TTC549 (cell line): ENCODE data around the gene SZT2.

Source experiments
- FAIRE-seq: peaks from 2 replicates; lab custom pipeline; 2012; peaks lifted over from hg19 to GRCh38; lab: Jason Lieb, UNC

Gene SZT2

DNA sequence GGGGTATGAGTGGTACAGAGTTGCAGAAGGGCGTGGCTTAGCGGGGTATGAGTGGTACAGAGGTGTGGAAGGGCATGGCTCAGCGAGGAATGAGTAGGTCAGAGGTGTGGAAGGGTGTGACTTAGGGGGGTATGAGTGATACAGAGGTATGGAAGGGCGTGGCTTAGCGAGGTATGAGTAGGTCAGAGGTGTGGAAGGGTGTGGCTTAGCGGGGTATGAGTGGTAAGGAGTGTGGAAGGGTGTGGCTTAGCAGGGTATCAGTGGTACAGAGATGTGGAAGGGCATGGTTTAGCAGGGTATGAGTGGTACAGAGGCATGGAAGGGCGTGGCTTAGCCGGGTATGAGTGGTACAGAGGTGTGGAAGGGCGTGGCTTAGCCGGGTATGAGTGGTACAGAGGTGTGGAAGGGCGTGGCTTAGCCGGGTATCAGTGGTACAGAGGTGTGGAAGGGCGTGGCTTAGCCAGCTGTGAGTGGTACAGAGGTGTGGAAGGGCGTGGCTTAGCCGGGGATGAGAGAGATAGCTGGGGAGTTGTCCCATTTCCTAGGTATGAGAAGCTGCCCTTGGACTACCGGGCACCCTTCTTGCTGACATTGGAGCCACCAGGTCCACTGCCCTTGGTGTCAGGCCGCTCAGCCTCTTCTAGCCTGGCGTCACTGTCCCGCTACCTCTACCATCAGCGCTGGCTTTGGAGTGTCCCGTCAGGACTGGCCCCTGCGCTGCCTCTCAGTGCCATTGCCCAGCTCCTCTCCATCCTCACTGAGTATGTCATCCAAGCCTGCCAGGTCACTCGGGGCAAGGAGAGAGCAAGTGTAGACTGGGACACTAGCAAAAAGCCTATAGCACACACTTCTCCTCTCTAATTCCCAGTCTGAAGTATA lies 34.2 kb downstream of the SZT2 start:
- FAIRE-seq = no peak

DNA sequence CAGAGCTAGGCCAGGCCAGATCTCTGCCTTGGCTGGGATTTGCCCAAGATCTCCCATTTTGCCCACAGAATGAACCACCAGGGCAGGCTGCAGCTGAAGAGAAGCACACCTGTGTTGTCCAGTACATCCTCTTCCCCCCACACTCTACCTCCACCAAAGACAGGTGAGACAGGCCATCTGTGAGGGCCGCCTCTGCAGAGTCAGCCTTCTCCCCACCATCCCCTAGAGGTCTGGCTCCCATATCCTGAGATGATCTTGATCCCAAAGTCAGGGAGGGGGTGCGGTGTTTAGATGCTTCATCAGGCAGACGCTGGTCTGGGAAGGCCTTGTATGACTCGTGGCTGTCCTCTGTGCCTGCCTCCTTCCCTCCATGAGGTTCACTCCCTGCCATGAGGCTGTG lies 35.3 kb downstream of the SZT2 start:
- no peak for FAIRE-seq

DNA sequence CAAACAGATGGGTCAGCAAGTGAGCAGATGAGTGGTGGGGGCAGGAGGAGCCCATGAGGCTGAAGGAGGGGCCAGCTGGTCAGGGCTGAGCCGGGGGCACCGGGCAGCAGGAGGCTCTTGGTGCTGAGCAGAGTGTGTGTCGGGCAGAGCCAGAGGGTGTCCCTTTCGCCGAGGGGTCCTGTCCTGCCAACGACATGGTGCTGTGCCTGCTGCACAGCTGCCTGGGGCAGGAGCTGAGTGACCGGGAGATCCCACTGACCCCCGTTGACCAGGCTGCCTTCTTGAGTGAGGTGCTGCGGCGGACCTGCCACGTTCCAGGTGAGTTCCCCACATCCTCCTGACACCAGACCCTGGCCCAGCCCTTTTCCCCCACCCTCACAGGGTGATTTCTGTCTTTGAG lies 36.5 kb downstream of the SZT2 start:
- FAIRE-seq = no peak

DNA sequence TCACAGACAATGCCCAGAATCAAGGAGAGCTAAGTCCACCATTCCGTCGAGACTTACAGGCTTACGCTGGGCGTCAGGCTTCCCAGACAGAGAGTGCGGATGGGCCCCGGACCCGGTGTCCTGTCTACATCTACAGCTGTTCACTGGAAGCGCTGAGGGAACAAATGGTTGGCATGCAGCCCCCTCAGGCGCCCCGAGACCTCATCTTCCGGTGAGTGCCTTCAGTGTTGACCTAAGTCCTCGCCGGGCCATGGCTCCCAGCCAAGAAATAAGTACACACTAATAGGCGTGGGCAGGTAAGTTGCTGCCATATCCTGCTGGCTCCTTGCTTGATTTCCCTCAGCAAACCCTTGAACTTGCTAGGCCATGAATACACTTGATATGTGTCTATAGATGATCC lies 37.8 kb downstream of the SZT2 start:
- FAIRE-seq = no peak

DNA sequence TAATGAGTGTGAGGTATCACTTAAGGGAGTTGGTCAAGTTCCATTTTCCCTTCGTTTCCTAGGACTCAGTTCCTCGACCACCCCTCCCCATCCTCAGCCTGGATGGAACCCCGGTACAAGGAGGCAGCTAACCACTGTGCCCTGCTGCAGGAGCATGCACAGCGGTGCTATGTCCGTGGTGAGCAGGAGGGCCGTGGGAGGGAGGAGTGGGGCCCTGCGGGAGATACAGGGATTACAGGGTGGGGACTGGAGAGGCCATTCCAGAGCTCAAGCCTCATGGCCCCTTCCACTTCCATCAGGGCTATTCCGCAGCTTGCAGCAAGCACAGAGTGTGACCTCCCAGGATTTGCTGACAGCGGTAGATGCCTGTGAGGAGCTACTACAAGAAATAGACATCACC lies 38.2 kb downstream of the SZT2 start:
- no peak for FAIRE-seq

DNA sequence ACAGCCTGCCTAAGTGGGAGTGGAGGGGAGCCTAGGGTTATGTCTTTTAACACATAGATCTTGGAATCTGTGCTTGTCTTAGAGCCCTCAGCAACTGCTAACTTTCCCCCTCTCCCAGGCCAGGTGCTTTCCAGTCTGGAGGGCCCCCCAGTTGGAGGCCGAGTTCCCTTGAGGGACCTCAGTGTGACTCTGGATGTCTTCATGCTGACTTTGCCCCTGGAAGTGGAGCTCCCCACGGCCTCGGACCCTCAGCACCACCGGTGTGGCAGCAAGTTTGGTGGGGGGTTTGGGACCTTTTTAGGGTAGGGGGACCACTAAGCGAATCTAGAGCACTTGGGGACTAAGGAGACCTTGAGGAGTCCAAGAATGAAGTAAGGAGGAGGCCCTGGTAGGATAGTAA lies 41.1 kb downstream of the SZT2 start:
- FAIRE-seq = no peak

DNA sequence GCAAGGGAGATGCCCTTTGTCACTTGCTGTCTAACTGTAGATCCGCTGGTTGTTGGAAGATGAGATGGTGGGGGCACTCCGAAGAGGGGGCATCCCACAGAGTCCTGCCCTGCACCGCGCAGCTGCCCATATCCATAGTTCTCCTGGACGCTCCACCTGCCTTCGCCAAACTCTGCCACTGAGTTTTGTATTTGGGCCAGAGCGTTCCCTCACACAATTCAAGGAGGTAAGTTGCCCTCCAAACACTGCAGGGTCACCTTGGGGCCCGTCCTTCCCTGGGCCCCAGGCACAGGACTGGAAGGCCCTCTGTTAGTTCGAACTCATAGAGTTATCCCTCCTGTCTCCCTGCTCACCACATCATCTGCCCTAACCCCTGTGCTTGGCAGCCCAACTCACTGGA lies 42.0 kb downstream of the SZT2 start:
- no peak for FAIRE-seq

DNA sequence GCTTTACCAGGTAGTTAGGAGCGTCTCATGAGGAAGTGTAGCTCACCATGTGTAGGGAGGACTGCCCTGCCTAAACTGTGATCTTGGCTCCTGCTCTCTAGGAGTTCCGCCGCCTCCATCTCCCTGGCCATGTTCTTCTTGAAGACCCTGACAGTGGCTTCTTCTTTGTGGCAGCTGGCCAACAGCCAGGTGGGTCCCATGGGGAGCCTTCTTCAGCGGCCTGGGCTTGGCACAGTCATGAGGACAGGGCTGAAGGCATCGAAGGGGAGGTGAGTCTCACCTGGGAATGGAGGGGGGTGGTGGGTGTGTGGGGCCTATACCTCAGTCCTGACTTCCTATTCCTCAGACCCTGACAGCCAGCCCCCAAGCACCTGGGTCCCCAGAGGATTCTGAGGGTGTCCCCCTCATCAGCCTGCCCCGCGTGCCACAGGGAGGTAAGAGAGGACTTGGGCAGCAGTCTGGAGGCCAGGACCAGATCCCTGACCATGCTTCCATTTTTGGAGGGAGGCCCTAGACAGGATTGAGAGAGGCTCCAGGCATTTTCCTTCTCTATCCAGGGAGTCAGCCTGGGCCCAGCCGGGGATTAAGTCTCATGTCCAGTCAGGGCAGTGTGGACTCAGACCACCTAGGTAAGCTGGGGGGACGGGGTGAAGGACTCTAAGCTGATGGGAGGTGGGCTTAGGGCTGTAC lies 42.6 kb downstream of the SZT2 start:
- FAIRE-seq = no peak

DNA sequence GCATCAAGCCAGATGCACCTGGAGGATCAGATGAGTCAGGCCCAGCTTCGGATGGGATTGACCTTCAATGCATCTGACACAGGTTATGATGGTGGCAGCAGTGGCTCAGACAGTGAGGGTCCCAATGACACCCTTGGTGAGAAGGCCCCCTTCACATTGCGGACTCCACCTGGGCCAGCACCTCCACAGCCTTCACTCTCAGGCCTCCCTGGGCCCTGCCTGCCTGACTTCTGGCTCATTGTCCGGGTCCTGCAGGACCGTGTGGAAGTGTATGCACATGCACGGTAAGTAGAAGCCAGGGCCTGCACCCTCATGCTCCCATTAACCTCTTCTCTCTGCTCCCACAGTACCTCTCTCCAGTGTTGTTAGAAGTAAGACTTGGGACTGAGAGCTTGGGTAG lies 43.2 kb downstream of the SZT2 start:
- FAIRE-seq = no peak

DNA sequence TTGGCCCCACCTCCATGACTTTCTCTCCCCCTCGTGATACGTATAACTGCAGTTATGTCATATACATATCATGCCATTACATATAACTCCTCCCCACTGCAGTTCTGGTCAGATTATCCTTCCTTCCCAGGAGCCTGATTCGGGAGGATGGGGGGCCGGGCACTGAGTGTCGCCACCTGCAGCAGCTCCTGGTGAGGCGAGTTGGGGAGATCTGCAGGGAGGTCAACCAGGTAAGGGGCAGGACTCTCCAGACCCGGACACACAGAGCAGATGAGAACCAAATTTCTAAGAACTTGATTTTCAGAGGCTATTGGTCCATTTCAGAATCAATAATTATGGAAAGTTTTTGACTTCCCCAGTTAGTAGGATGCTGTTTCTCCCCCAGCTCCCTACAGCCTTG lies 44.6 kb downstream of the SZT2 start:
- no peak for FAIRE-seq

DNA sequence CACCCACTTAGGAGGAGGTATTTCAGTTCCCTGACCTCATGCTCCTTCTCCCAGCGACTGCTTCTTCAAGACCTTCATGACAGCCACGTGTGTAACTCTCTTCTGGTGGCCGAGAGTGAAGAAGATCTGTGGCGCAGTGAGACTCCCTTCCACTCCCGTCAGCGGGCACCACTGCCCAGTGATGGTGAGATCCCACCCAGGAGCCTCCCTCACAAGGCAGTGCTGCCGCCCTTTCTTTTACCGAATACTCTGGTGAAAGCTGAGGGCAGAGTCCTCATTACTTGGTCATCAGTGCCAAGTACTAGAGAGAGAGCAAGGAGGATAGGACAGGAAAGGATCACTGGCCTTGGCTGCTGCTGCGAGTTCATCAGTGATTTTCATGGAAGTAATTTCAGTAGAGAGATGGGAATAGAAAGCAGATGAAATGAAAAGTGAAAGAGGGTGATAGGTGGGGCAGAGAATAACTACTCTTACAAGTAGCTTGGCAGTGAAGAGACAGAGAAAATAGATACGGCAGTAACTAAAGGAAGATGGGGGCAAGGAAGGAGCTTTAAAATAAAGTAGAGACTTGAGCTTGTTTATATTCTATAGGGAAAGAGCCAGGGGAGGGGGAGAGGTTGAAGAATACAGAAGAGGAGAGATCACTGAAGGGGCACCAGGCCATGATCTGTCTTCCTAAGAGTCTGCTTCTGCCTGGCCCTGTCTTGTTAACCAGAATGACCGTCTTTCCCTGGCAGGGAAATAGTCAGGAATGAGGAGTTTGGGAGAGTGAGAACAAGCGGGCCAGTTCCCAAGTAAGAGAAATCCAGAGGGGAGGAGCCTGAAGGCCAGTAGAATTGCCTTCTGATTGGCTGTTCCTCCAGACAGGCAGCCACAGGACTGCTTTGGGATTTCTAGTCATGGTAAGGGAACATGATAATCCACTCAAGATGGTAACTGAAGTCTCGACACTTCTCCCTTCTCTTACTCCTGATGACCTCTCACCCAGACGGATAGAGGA lies 45.7 kb downstream of the SZT2 start:
- no peak for FAIRE-seq

DNA sequence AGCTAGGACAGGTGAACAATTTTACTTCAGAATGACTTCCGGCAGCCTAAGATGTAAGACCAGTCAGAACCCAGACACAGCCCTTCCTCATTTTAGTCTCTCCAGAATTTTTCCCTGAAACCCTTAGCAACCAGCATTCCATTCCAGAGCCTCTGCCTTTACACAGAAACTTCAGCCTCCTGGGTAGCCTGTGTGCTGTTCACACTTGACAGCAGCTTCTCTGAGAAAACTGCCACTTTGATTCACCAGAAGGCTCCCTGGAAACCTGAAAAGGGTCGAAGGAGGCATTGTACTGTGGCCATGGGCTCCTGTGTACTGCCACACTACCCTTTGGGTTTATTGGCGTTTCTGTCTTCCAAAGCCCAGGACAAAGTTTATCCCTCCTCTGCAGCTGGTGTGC lies 46.7 kb downstream of the SZT2 start:
- no peak for FAIRE-seq

DNA sequence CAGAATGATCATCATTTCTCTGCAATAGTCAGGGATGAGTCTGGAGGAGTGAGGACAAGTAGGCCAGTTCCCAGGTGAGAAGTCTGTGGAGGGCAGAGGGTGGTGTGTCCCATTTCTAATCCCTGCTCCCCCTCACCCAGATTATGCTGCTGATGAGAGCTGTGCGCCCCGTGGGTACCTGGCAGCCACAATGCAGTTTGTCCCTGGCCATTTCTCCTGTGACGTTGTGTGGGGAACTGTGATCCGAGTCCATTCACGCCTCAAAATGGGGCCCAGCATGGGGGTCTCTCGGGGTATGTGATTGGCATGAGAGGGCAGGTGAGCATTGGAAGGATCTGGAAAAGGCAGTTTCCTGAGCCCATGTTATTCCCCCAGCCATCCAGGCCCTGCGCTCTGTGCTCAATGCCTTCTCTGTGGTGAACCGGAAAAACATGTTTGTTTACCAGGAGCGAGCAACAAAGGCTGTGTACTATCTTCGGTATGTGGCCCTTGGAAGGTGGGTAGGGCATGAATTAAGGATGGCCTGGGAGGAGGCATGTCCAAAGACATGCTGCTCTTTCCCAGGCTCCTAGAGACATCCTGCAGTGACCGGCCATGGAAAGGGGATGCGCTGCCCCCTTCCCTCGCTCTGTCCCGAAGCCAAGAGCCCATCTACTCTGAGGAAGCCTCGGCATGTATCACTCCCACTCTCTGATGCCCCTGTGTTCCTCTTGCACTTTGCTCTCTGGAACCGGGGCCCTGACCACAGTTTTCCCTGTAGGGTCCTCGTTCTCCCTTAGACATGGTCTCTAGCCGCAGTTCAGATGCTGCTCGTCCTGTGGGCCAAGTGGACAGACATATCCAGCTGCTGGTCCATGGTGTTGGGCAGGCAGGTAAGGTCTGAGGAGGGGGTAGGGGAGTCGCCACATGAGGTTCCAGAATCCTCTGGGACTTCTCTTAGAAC lies 47.6 kb downstream of the SZT2 start:
- FAIRE-seq = no peak

DNA sequence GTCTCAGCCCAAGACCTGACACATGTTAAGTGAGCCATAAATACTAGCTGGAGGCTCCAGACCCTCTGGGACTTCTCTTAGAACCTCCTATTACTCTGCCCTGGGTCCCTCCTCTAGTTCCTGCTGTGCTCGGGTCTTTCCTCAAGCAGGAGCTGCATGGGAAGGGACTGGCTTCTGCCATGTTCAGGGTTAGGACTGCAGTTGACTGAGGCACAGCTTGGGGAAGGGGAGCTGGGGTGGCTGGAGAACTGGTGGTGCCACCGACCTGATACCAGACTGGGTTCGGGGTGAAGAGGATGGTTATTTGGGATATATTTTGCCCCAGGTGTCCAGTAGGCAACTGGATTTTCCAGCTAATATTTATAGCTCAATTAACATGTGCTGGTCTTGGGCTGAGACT lies 48.3 kb downstream of the SZT2 start:
- FAIRE-seq = no peak

DNA sequence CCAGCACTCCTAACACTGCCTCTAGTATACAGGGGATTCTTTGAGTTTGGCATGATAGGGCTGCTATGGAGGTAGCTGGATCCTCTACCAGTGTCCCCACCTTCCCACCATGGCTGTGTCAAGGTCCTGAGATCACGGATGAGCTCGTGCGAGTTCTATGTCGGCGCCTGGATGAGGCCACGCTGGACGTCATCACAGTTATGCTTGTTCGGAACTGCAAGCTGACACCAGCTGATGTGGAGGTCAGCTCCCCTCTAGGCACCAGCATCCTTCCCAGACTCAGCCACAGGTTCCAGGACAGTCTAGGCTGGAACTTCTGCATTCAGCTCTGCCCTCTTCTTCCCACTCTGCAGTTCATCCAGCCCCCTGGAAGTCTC lies 48.9 kb downstream of the SZT2 start:
- no peak for FAIRE-seq

DNA sequence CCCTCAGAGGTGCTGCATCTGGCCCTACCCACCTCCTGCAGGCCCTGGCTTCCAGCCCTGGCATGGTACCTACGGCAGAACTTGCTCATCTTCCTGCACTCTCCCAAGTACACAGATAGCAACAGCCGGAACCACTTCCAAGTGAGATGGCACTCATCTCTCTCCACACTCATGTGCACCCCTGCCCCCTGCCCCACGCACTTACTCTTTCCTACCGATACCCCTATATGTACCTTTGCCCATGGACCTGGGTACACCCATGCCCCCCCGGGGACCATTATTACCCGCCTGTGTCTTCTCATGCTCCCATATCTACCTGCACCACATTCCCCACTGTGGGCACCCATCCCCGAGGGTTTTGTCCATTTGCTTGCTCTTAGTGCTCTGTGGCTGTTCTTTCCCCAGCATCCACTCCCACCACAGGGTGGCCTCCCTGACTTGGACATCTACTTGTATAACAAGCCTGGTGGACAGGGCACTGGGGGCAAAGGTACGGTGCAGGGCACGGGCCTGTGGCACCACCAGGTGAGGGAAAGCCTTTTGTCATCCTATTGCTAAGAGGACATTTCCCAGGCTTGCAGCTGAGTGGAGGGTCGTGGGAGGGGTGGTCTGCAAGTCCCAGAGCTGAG lies 49.4 kb downstream of the SZT2 start:
- FAIRE-seq = no peak

DNA sequence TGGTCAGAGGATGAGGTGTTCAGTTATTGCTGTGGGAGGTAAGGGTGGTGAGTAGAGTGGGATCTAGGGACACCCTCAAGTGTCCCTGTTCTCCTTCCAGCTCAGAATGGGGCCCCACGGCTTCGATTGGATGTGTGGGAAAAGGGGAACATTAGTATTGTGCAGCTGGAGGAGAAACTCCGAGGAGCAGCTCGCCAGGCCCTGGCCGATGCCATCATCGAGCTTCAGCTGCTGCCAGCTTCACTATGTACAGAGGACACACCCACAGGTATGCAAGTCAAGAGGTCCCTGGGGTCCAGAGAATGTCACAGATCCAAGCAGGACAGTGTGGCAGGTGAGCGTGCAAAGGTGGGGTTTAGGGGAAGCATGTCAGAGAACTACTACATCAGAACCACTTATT lies 50.1 kb downstream of the SZT2 start:
- FAIRE-seq = no peak

DNA sequence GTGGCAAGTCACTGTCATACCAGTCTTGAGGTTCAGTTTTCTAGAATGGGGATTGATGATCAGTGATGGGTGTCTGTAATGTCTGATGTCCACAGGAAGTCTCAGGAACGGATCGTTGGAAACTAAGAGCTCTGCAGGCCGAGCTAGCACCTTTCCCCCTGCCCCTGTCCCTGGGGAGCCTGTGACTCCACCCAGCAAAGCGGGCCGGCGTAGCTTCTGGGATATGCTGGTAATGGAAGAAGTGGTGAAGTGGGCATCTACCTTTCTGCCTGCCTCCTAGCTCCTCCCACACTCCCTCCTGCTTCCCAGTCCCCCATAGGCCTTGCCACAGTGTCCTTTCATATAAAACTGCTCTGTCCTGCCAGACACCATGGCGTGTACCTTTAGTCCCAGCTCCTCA lies 50.7 kb downstream of the SZT2 start:
- FAIRE-seq = no peak

DNA sequence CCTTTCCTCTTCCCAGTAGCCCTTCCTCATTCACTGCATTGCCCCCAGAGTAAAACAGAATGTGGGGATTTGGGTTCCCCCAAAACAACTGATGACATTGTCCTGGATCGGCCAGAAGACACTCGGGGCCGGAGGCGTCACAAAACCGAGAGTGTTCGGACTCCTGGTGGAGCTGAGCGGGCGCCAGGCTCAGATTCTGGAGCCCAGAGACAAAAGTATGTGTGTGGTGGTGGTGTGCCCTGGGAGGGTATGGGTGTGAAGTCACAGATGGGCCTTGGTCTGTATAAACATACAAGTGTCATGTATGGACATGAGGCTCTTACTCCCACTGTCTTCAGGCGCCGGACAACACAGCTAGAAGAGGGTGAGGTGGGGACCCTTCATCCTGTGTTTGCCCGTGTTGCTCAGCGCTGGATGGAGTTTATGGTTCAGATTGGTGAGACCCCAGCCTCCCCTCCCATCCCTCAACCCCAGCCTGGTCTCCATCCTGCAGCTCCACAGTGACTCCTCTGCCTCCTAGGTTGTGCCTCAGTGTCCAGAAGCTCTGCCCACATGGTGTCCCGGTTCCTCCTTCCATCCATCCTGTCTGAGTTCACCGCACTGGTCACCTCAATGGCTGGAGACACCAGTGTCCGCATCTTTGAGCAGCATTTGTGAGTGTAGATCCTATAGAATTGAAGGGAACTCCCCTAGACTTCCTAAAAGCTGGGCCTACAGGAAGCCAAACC lies 51.6 kb downstream of the SZT2 start:
- no peak for FAIRE-seq

DNA sequence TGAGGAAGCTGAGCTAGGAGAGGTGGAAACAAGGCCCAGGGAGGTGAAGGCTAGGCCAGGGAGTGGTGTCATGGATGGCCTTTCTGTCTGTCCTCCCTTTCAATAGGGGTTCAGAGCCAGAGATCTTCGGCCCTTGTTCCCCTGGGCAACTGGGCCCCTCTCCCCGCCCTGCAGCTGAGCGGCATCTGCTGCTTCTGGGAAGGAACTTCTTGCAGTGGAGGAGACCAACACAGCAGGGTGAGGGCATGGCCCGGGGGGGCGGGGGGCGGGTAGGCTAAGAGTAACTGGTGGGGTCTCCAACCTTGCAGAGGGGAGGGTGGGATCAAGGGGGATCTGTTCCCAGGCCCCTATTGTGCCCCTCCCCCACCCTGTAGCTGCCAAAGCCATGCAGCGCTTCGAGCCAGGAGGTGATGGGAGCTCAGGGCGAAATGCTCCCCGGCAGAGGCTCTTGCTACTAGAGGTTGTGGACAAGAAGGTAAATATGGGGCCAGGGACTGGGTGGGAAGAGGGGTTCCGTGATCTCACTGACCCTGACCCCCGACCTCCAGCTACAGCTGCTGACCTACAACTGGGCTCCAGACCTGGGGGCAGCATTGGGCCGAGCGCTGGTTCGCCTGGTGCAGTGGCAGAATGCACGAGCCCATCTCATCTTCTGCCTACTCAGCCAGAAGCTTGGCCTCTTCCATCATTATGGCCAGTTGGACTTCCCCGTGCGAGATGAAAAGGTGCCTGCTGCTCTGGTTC lies 52.4 kb downstream of the SZT2 start:
- FAIRE-seq = no peak
